ENCODE results near the gene RNU6-9.

GRCh38 chr19:932648-933552, 39.6 kb downstream of the RNU6-9 start:
- TF ChIP-seq, protein P1, sequence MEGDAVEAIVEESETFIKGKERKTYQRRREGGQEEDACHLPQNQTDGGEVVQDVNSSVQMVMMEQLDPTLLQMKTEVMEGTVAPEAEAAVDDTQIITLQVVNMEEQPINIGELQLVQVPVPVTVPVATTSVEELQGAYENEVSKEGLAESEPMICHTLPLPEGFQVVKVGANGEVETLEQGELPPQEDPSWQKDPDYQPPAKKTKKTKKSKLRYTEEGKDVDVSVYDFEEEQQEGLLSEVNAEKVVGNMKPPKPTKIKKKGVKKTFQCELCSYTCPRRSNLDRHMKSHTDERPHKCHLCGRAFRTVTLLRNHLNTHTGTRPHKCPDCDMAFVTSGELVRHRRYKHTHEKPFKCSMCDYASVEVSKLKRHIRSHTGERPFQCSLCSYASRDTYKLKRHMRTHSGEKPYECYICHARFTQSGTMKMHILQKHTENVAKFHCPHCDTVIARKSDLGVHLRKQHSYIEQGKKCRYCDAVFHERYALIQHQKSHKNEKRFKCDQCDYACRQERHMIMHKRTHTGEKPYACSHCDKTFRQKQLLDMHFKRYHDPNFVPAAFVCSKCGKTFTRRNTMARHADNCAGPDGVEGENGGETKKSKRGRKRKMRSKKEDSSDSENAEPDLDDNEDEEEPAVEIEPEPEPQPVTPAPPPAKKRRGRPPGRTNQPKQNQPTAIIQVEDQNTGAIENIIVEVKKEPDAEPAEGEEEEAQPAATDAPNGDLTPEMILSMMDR (IDR thresholded peaks at IDR 0.05) = no peak
- TF ChIP-seq POLR2A (IDR thresholded peaks at IDR 0.05) = no peak
